Measurements from ENCODE around the gene UIMC1. TPM values are rescaled to one million over a fixed set of nuclear protein-coding genes. Genes with fewer than 3 reads are reported as not detected.

UIMC1 gene
- total and polyA plus RNA-seq, 11 donors: 14.8 to 40.2 (median 31.9) TPM

DNA sequence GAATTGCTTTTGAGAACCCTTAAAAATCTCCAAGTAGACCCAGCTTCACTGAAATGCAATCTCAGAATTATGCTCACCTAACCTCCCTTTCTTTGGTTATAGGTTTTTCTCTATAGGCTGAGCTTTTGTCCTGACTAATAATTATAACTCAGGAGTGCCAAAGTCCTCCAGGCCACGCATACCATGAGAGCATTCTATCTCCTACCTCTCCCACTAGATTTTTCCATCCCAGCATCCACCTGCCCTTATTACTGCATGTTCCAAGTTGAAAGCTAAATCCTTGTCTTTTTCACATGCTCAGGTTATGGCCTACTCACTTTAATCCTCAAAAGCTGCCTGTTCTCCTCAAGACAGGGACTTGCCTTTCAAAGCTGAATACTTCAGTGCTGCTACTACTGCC lies 38.1 kb upstream of the UIMC1 start:
- H3K27ac ChIP-seq: no peak overlapping the region
- peaks cover 0 to 12% (median 4%) of the 10 kb centered on the region in 12 donors for H3K4me1 ChIP-seq
- TF ChIP-seq, protein P1, sequence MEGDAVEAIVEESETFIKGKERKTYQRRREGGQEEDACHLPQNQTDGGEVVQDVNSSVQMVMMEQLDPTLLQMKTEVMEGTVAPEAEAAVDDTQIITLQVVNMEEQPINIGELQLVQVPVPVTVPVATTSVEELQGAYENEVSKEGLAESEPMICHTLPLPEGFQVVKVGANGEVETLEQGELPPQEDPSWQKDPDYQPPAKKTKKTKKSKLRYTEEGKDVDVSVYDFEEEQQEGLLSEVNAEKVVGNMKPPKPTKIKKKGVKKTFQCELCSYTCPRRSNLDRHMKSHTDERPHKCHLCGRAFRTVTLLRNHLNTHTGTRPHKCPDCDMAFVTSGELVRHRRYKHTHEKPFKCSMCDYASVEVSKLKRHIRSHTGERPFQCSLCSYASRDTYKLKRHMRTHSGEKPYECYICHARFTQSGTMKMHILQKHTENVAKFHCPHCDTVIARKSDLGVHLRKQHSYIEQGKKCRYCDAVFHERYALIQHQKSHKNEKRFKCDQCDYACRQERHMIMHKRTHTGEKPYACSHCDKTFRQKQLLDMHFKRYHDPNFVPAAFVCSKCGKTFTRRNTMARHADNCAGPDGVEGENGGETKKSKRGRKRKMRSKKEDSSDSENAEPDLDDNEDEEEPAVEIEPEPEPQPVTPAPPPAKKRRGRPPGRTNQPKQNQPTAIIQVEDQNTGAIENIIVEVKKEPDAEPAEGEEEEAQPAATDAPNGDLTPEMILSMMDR (IDR thresholded peaks at IDR 0.05): no peak
- no peak for TF ChIP-seq POLR2A (IDR thresholded peaks at IDR 0.05)
- intact Hi-C loops (cut with DNase I): no loop called here
- no peaks in the 10 kb centered on the region for H3K27me3 ChIP-seq
- DNase-seq (no peak), ATAC-seq (no peak)
- H3K9me3 ChIP-seq: no peaks in the 10 kb centered on the region
- 88 to 97% (median 93%) methylated on average over 1 of the region's 1 CpG for WGBS, 4 donors
- peaks cover 3 to 94% (median 77%) of the 10 kb centered on the region in 9 donors for H3K36me3 ChIP-seq
- H3K4me3 ChIP-seq: no peak overlapping the region

- 44 to 78% (median 46%) methylated on average over 1 of the region's 1 CpG for WGBS, 4 donors
Observed at GRCh38 chr5:177043958-177044357, 37.4 kb upstream of the UIMC1 start.

DNA sequence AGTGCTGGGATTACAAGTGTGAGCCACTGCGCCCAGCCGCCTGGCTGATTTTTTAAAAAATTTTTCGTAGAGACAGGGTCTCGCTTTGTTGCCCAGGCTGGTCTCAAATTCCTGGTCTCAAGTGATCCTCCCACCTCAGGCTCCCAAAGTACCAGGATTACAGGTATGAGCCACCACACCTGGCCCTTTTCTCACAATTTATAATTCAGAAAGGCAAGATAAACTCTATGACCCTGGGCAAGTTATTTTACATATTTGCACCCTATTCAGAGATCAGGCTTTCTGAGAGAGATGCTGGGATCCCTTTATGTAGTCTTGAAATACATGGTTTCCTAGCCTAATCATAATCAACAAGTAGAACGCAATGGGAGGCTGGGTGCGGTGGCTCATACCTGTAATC lies 36.5 kb upstream of the UIMC1 start:
- Histone ChIP-seq H3K4me3 (no peak overlapping the region), H3K9me3 (no peaks in the 10 kb centered on the region), H3K27me3 (no peaks in the 10 kb centered on the region), H3K4me1 (peaks cover 0 to 12% (median 4%) of the 10 kb centered on the region in 12 donors), H3K36me3 (peaks cover 3 to 80% (median 64%) of the 10 kb centered on the region in 9 donors), H3K27ac (no peak overlapping the region)
- WGBS, 4 donors: 94 to 98% (median 97%) methylated on average over 6 of the region's 6 CpGs
- DNase-seq: no peak
- intact Hi-C loops (cut with DNase I): no loop called here
- TF ChIP-seq POLR2A (IDR thresholded peaks at IDR 0.05): no peak
- TF ChIP-seq, protein P1 (IDR thresholded peaks at IDR 0.05): no peak
- no peak for ATAC-seq

More at GRCh38 chr5:177043958-177044357, 37.4 kb upstream of the UIMC1 start:
- no peak for ATAC-seq
- no peaks in the 10 kb centered on the region for H3K27me3 ChIP-seq
- H3K36me3 ChIP-seq: peaks cover 3 to 87% (median 70%) of the 10 kb centered on the region in 9 donors
- no peaks in the 10 kb centered on the region for H3K9me3 ChIP-seq
- peaks cover 0 to 12% (median 4%) of the 10 kb centered on the region in 12 donors for H3K4me1 ChIP-seq
- TF ChIP-seq POLR2A (IDR thresholded peaks at IDR 0.05): no peak
- TF ChIP-seq, protein P1 (IDR thresholded peaks at IDR 0.05): no peak
- no peak for DNase-seq
- H3K27ac ChIP-seq: no peak overlapping the region
- intact Hi-C loops (cut with DNase I): no loop called here
- H3K4me3 ChIP-seq: no peak overlapping the region

- no peak overlapping the region for H3K27ac ChIP-seq
- intact Hi-C loops (cut with DNase I): no loop called here
- H3K27me3 ChIP-seq: no peaks in the 10 kb centered on the region
- H3K4me3 ChIP-seq: no peak overlapping the region
- TF ChIP-seq, protein P1 (IDR thresholded peaks at IDR 0.05): no peak
- TF ChIP-seq POLR2A (IDR thresholded peaks at IDR 0.05): no peak
- peaks cover 0 to 12% (median 4%) of the 10 kb centered on the region in 12 donors for H3K4me1 ChIP-seq
- no peak for DNase-seq
- WGBS, 4 donors: 94 to 98% (median 96%) methylated on average over 2 of the region's 2 CpGs
- H3K36me3 ChIP-seq: peaks cover 3 to 70% (median 52%) of the 10 kb centered on the region in 9 donors
- ATAC-seq: no peak
- H3K9me3 ChIP-seq: no peaks in the 10 kb centered on the region
Observed at GRCh38 chr5:177041936-177042335, 35.4 kb upstream of the UIMC1 start.
